BJ (cell line): Measurements from ENCODE around the gene COL27A1. TPM values are rescaled to one million over a fixed set of nuclear protein-coding genes. Genes with fewer than 3 reads are reported as not detected.

Experiments used
- CTCF ChIA-PET: fragments of 350-600 bp; formaldehyde crosslinking; extraction: SDS; loops from one replicate; lab custom pipeline; 2021; ENCODE audit warnings: antibody characterized with exemption, inconsistent platforms; lab: Yijun Ruan, JAX
- POLR2A ChIA-PET: fragments of 300-600 bp; sonication (Branson Sonifier 250); formaldehyde crosslinking; extraction: SDS; loops from one replicate; lab custom pipeline; 2021; ENCODE audit warnings: antibody characterized with exemption; lab: Charles Lee
- DNase-seq: peaks from one replicate; pipeline ENCODE4 v3.0.0-alpha.2; 2011; ENCODE audit warnings: low read depth
- H3K27me3 ChIP-seq: 2 replicates; pipeline ENCODE4 v1.6.0; 2011; ENCODE audit warnings: low read length; ENCODE audit not compliant: control insufficient read depth, insufficient read depth
- H3K36me3 ChIP-seq: 2 replicates; pipeline ENCODE4 v1.5.1; 2011; ENCODE audit warnings: low read length; ENCODE audit not compliant: control insufficient read depth, insufficient read depth
- H3K4me3 ChIP-seq: 2 replicates; pipeline ENCODE4 v1.5.1; 2011; ENCODE audit warnings: low read depth, mild to moderate bottlenecking, control low read depth, low read length
- CTCF ChIP-seq: IDR thresholded peaks from 2 replicates; pipeline ENCODE4 v1.5.1; 2011; ENCODE audit warnings: low read depth, mild to moderate bottlenecking, control low read depth, inconsistent platforms, low read length, moderate library complexity; ENCODE audit not compliant: insufficient read depth
- polyA plus RNA-seq: library from polyadenylated mRNA; depleted of rRNA; stranded (reverse); fragments of >200 nt; gene quantifications from 2 replicates; pipeline ENCODE4 v1.2.3, GENCODE V29; 2011

COL27A1 gene
- polyA plus RNA-seq, 1 experiment = 16.6 TPM

GRCh38 chr9:114158482-114159130 is 3.3 kb downstream of the COL27A1 start:
- ChIA-PET POLR2A (no interaction called here), CTCF (interaction anchor here (0.9 to 7.9 kb wide), 3 partner anchors 76 to 133 kb away, joined by 4 to 73 read pairs (median 47); no protein-coding TSS in a partner anchor)
- TF ChIP-seq CTCF = no peak
- Histone ChIP-seq H3K4me3 (no peak overlapping the region), H3K36me3 (0 out of 2 replicates have a peak, but pooled peaks cover 2% of the 10 kb centered on the region), H3K27me3 (peaks cover 8% of the 10 kb centered on the region)
- DNase-seq = no peak

GRCh38 chr9:114159691-114160090 is 4.4 kb downstream of the COL27A1 start:
- no peak for TF ChIP-seq CTCF
- peaks cover 5% of the 10 kb centered on the region for H3K36me3 ChIP-seq
- no peak for DNase-seq
- peaks cover 3% of the 10 kb centered on the region for H3K27me3 ChIP-seq
- CTCF ChIA-PET = interaction anchor here (7.9 kb wide), 1 partner anchor 132 kb away, joined by 73 read pairs; no protein-coding TSS in a partner anchor
- POLR2A ChIA-PET = no interaction called here
- no peak overlapping the region for H3K4me3 ChIP-seq

- DNase-seq = no peak
- H3K4me3 ChIP-seq = no peak overlapping the region
- H3K27me3 ChIP-seq = no peaks in the 10 kb centered on the region
- TF ChIP-seq CTCF = no peak
- CTCF ChIA-PET = interaction anchor here (0.7 to 1.5 kb wide), 3 partner anchors 79 to 129 kb away, joined by 3 to 6 read pairs (median 3); no protein-coding TSS in a partner anchor
- POLR2A ChIA-PET = no interaction called here
- peaks cover 5% of the 10 kb centered on the region for H3K36me3 ChIP-seq
These were observed 6.2 kb downstream of the COL27A1 start for GRCh38 chr9:114161513-114161912.

- Histone ChIP-seq H3K27me3 (no peaks in the 10 kb centered on the region), H3K36me3 (peaks cover 12% of the 10 kb centered on the region), H3K4me3 (no peak overlapping the region)
- no peak for DNase-seq
- ChIA-PET POLR2A (interaction anchor here (0.6 to 1.2 kb wide), 2 partner anchors 8 to 11 kb away, joined by 3 read pairs; partner anchors contain the start of gene COL27A1), CTCF (interaction anchor here (1.1 to 1.7 kb wide), 3 partner anchors 8 to 55 kb away, joined by 3 to 5 read pairs (median 4); partner anchors contain the start of gene COL27A1)
- no peak for TF ChIP-seq CTCF
These were observed 8.2 kb downstream of the COL27A1 start for GRCh38 chr9:114163517-114163951.

- no peak for TF ChIP-seq CTCF
- ChIA-PET CTCF (interaction anchor here (1.1 to 1.7 kb wide), 3 partner anchors 8 to 56 kb away, joined by 3 to 5 read pairs (median 4); partner anchors contain the start of gene COL27A1), POLR2A (interaction anchor here (0.6 to 1.2 kb wide), 2 partner anchors 9 to 10 kb away, joined by 3 read pairs; partner anchors contain the start of gene COL27A1)
These were observed 9.0 kb downstream of the COL27A1 start for GRCh38 chr9:114164191-114164794.

More at GRCh38 chr9:114164191-114164794, 9.0 kb downstream of the COL27A1 start:
- Histone ChIP-seq H3K36me3 (peaks cover 20% of the 10 kb centered on the region), H3K27me3 (no peaks in the 10 kb centered on the region), H3K4me3 (no peak overlapping the region)
- no peak for DNase-seq
